Stimulated activated CD8-positive, alpha-beta memory T cell treated with anti-CD3 and anti-CD28 coated beads, Interleukin-12 subunit alpha, Interleukin-12 subunit beta, amount 100 ng/mL, for 24 hours (primary cell): ENCODE measurements around the gene DENND1A.

Source experiments
- DNase-seq: peaks from one replicate; pipeline ENCODE4 v3.0.0-alpha.2; 2020; ENCODE audit errors: extremely low read depth

The DENND1A gene

DNA sequence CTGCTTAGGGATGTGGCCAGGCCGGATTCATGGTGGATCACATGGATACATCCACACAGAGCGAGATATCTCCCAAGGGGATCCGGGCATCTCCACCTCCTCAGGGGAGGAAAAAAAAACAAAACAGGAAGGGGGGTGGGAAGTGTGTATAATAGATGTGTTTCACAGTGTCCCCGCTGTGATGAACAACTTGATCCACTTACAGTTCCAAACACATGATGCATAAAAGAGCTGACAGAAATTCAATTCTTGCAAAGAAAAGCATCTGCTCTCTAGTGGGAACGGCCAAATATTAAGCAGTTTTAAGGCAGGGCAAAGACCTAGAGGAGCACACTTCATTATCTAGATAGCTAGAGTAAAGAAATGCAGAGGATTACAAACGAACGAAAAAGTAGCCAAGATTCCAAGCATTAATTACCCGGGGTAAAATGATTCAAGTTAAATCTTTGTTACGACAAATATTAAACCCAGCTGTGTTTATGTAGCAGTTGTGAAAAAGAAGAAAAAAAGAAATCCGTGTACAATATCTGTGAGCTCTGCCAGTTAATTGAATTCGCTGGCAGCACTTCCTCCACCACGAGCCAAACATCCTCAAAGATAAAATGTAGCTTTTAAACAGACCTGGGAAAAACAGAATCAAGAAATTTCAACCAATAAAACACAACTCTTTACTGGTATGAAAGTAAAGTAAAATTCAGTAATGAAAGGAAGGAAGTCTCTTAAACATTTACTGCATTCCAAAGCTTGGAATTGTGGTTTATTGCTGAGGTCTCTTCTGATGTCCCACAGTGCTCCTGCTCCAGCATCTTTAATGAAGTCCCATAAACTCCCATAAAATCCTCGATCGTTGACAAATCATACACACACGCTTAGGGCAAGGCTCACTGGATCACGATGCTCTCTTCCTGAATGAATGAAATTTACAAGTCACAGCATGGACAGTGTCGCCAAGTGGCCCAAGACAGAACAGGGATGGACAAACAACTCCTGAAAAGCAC, 360.9 kb downstream of the DENND1A start:
- DNase-seq, result no peak

GRCh38 chr9:123567013-123567412, 362.9 kb downstream of the DENND1A start:
- DNase-seq, result no peak

GRCh38 chr9:123564652-123565051, 365.3 kb downstream of the DENND1A start:
- DNase-seq, result no peak

DNA sequence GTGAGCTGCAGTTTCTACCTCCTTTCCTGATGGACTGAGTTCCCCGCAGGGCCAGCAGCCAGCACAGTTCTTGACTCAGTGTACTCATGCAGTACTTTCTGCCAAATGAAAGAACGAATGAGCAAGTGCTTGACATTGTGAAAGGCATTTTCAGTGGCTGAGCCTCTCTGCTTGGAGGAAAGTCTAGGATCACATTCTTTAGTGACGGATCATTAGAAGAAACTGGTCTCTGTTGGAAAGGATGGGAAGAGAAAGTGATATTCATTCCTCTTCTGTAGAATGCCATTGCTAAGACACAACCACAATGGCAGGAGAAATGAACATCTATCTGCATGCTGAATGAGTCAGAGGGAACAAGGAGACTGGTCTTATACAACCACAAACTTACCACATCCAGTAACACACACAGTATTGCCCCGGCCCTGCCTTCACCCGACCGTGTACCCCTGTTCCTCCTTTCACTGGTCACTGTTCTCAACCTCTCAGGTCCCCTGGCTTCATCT, 367.0 kb downstream of the DENND1A start:
- no peak for DNase-seq

GRCh38 chr9:123561046-123561445, 368.9 kb downstream of the DENND1A start:
- DNase-seq, result no peak

- DNase-seq, result no peak
These were observed 373.2 kb downstream of the DENND1A start for GRCh38 chr9:123556464-123557435.

- no peak for DNase-seq
These were observed 374.3 kb downstream of the DENND1A start for GRCh38 chr9:123555646-123556045.

GRCh38 chr9:123552530-123552929, 377.4 kb downstream of the DENND1A start:
- no peak for DNase-seq

- no peak for DNase-seq
These were observed 378.2 kb downstream of the DENND1A start for GRCh38 chr9:123551734-123552133.

- DNase-seq, result no peak
These were observed 379.1 kb downstream of the DENND1A start for GRCh38 chr9:123550797-123551196.

GRCh38 chr9:123550012-123550411, 379.9 kb downstream of the DENND1A start:
- no peak for DNase-seq

DNA sequence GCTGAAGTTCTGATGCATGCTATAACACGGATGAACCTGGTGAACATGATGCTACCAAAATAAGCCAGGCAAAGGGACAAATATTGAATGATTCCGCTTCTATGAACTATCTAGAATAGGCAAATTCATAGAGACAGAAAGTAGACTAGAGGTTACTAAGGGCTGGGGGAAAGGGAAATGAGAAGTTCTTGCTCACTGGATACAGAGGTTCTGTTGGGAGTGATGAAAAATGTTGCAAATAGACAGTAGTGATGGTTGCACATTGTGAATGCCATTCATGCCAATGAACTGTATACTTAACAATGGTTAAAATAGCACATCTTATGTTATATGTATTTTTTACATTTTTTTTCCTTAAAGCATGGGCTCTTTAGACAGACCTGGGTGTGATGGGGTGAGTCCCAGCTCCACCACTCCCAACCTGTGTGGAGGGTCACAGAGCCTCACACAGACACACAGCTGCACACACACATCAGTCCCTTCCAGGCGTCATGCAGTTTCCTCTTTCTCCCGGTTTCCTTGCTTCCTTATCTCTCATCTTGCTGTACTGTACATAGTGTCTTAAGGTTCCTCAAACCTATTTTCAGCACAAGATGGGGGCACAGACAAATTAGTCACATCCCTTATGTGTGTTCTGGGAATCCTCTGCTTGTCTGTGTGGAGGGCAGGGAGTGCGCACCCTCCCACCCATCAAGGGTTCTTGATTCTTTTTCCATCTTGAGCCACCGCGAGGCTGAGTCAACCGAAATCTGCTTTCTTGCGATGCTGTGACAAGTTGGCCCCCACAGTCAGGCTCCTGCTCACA, 381.0 kb downstream of the DENND1A start:
- DNase-seq, result peak; percentile 35

- DNase-seq, result no peak
These were observed 385.7 kb downstream of the DENND1A start for GRCh38 chr9:123544007-123544827.

DNA sequence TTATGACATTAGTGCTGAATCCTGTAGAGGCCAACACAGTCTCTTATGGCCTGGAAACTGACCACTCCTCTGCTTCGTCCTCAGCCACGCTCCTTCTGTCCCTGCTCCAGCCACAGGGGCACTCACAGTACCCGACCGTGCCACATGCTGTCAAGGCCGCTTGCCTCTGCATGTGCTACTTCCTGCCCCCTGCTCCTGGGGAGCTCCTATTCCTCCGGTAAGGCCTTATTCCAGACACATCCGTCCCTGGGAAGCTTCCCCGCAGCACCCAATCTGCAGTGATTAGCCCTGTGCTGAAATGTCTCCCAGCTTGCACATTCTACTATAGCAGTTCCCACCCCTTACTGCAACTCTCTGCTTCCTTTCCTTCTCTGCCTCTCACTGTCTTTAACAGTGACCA, 386.4 kb downstream of the DENND1A start:
- DNase-seq, result no peak

GRCh38 chr9:123542435-123543225, 387.3 kb downstream of the DENND1A start:
- DNase-seq, result no peak

GRCh38 chr9:123541411-123541810, 388.5 kb downstream of the DENND1A start:
- no peak for DNase-seq

DNA sequence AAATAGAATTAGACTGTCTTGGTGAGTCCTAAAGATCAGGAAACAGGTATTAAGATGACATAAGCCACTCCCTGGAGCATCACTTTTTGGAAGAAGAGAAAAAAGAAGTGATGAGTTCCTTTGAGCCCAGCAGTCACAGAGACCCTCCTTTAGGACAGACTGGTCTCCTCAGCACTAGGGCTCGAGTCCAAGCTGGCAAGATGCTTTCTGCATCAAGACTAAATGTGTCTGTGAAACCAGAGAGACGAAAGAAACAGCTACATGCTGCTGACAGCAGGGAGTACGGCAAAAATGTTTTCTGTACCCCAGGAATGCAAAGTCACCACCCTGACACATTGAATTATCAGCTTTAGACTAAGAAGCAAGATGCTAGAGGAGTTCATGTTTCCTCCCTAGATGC, 389.5 kb downstream of the DENND1A start:
- DNase-seq, result no peak

- no peak for DNase-seq
These were observed 392.1 kb downstream of the DENND1A start for GRCh38 chr9:123537809-123538208.

GRCh38 chr9:123536455-123536868, 393.5 kb downstream of the DENND1A start:
- no peak for DNase-seq

DNA sequence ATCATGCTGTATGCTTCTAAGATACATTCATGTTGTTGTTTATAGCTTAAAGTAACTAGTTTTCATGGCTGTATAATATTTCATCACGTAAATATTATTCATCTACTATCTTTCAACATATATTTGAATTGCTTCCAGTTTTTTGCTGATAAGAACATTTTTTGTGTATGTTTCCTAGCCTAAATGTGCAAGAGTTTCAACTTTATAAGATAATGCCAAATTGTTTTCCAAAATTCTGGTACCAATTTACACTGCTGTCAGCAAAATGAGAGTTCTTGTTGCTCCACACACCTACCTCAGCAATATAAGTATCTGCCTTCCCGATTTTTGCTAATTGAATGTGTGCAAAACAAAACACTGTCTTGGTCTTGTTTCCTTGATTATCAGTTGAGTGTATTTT, 395.6 kb downstream of the DENND1A start:
- no peak for DNase-seq
